ENCODE measurements around the gene PCDHGA10.
"Not testable (repeated sequence)": the region's sequence is repeated elsewhere in the genome, so short reads cannot be mapped to it uniquely, and the experiment has no call there.

Gene PCDHGA10

GRCh38 chr5:141393267-141393666 is 19.5 kb upstream of the PCDHGA10 start:
- DNase-seq, result no peak

GRCh38 chr5:141394401-141395187 is 18.2 kb upstream of the PCDHGA10 start:
- not testable (repeated sequence) for DNase-seq

- DNase-seq, result peak; percentile 38
Observed at GRCh38 chr5:141397756-141398551, 14.8 kb upstream of the PCDHGA10 start, which contains the start of gene PCDHGB5. TSS of gene PCDHGB5 (plus strand) at chr5:141397947. CDS start at chr5:141398128, 181 bp downstream.

DNA sequence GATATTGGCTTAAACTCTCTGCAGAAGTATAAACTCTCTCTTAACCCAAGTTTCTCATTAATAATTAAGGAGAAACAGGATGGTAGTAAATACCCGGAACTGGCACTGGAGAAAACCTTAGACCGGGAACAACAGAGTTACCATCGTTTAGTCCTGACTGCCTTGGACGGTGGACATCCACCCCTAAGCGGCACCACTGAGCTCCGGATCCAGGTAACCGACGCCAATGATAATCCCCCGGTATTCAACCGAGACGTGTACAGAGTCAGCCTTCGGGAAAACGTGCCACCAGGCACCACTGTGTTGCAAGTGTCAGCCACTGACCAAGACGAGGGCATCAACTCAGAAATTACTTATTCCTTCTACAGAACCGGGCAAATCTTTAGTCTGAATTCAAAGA is 14.2 kb upstream of the PCDHGA10 start:
- DNase-seq, result no peak

DNA sequence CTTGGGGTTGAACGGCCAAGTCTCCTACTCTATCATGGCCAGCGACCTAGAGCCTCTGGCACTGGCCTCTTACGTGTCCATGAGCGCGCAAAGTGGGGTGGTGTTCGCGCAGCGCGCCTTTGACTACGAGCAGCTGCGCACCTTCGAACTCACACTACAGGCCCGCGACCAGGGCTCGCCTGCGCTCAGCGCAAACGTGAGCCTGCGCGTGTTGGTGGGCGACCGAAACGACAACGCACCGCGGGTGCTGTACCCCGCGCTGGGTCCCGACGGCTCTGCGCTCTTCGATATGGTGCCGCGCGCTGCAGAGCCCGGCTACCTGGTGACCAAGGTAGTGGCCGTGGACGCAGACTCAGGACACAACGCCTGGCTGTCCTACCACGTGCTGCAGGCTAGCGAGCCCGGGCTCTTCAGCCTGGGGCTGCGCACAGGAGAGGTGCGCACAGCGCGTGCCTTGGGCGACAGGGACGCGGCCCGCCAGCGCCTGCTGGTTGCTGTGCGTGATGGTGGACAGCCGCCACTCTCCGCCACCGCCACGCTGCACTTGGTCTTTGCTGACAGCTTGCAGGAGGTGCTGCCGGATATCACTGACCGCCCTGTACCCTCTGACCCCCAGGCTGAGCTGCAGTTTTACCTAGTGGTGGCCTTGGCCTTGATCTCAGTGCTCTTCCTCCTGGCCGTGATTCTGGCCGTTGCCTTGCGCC is 13.1 kb upstream of the PCDHGA10 start:
- no peak for DNase-seq

- DNase-seq, result no peak
Observed at GRCh38 chr5:141402553-141403243, 10.1 kb upstream of the PCDHGA10 start, which contains the start of gene PCDHGA9. TSS of gene PCDHGA9 (plus strand) at chr5:141402778. CDS start at chr5:141402953, 175 bp downstream.

- no peak for DNase-seq
Observed at GRCh38 chr5:141403387-141403786, 9.4 kb upstream of the PCDHGA10 start.

GRCh38 chr5:141407790-141408505 is 4.8 kb upstream of the PCDHGA10 start, which contains the start of gene PCDHGB6:
TSS of gene PCDHGB6 (plus strand) at chr5:141408021. CDS start at chr5:141408203, 182 bp downstream.
- peak; percentile 29 for DNase-seq

- DNase-seq, result no peak
Observed at GRCh38 chr5:141409598-141410306, 3.0 kb upstream of the PCDHGA10 start.

DNA sequence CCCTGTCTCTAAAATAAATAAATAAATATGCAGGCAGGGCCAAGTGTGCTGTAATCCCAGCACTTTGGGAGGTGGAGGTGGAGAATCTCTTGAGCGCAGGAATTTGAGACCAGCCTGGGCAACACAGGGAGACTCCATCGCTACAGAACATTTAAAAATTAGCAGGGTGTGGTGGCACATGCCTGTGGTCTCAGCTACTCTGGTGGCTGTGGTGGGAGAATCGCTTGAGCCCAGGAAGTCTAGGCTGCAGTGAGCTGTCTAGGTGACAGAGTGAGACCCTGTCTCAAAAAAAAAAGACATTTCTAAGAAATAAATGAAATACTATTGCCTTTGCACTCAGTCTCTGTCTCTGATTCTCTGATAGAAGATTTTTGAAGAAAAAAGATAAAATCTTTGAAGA is 1.2 kb upstream of the PCDHGA10 start:
- no peak for DNase-seq

DNA sequence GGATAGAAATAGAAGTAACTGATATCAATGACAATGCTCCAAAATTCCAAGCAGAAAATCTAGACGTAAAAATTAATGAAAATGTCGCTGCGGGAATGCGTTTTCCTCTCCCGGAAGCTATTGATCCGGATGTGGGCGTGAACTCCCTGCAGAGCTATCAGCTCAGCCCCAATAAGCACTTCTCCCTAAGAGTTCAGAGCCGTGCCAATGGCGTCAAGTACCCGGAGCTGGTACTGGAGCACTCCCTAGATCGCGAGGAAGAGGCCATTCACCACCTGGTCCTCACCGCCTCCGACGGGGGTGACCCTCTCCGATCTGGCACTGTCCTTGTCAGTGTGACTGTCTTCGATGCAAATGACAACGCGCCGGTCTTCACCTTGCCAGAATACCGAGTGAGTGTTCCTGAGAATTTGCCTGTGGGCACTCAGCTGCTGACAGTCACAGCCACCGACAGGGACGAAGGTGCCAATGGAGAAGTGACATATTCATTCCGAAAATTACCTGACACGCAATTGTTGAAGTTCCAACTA is 818 bp downstream of the PCDHGA10 start:
- DNase-seq, result no peak

DNA sequence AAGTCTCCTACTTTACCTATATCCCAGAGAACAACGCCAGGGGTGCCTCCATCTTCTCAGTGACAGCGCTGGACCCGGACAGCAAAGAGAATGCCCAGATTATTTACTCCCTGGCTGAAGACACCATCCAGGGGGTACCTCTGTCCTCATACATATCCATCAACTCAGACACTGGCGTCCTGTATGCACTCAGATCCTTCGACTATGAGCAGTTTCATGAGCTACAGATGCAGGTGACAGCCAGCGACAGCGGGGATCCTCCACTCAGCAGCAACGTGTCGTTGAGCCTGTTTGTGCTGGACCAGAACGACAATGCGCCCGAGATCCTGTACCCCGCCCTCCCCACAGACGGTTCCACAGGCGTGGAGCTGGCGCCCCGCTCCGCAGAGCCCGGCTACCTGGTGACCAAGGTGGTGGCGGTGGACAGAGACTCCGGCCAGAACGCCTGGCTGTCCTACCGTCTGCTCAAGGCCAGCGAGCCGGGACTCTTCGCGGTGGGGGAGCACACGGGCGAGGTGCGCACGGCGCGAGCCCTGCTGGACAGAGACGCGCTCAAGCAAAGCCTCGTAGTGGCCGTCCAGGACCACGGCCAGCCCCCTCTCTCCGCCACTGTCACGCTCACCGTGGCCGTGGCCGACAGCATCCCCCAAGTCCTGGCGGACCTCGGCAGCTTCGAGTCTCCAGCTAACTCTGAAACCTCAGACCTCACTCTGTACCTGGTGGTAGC is 1.9 kb downstream of the PCDHGA10 start:
- not testable (repeated sequence) for DNase-seq

GRCh38 chr5:141415275-141415618 is 2.5 kb downstream of the PCDHGA10 start:
- DNase-seq, result not testable (repeated sequence)

DNA sequence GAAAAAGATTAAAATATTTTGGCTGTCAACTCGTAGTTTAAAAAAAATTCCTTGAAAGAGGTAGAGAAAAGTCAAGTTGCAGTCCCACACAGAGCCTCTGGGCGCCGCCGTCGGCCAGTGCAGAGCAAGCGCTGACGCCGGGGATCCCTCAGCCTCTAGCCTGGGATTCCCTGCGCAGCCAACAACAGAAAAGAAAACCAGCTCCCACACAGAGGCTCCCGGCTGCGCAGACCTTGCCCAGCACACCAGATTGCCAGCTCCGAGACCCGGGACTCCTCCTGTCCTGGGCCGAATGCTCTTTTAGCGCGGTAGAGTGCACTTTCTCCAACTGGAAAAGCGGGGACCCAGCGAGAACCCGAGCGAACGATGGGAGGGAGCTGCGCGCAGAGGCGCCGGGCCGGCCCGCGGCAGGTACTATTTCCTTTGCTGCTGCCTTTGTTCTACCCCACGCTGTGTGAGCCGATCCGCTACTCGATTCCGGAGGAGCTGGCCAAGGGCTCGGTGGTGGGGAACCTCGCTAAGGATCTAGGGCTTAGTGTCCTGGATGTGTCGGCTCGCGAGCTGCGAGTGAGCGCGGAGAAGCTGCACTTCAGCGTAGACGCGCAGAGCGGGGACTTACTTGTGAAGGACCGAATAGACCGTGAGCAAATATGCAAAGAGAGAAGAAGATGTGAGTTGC is 4.8 kb downstream of the PCDHGA10 start, which contains the start of gene PCDHGB7:
PCDHGB7 (plus strand) TSS at position 184 of the 679 bp plus-strand sequence; CDS start at position 367, 183 bp downstream.
- DNase-seq, result peak; percentile 45

DNA sequence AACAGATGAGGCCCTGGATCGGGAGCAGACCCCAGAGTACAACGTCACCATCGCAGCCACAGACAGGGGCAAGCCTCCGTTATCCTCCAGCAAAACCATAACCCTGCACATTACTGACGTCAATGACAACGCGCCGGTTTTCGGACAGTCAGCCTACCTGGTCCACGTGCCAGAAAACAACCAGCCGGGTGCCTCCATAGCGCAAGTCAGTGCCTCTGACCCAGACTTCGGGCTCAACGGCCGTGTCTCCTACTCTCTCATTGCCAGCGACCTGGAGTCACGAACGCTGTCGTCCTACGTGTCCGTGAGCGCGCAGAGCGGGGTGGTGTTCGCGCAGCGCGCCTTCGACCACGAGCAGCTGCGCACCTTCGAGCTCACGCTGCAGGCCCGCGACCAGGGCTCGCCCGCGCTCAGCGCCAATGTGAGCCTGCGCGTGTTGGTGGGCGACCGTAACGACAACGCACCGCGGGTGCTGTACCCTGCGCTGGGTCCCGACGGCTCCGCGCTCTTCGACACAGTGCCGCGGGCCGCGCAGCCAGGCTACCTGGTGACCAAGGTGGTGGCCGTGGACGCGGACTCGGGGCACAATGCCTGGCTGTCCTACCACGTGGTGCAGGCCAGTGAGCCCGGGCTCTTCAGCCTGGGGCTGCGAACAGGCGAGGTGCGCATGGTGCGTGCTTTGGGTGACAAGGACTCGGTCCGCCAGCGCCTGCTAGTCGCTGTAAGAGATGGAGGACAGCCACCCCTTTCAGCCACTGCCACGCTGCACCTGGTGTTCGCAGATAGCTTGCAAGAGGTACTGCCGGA is 6.5 kb downstream of the PCDHGA10 start:
- no peak for DNase-seq

- DNase-seq, result peak; percentile 31
Observed at GRCh38 chr5:141420855-141421488, 8.2 kb downstream of the PCDHGA10 start, which contains the start of gene PCDHGA11. TSS of gene PCDHGA11 (plus strand) at chr5:141421051. CDS start at chr5:141421228, 177 bp downstream.

DNA sequence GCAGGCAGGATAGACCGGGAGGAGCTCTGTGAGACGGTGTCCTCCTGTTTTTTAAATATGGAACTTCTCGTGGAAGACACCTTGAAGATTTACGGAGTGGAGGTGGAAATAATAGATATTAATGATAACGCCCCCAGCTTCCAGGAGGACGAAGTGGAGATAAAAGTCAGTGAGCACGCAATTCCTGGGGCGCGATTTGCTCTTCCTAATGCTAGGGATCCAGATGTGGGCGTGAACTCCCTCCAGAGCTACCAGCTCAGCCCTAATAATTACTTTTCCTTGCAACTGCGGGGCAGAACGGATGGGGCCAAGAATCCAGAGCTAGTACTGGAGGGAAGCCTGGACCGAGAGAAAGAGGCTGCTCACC is 8.7 kb downstream of the PCDHGA10 start:
- DNase-seq, result no peak

- no peak for DNase-seq
Observed at GRCh38 chr5:141422742-141423291, 10.0 kb downstream of the PCDHGA10 start.
